Inflammatory macrophage treated with lipopolysaccharide for 4 hours (primary cell): ENCODE data around the gene PLAGL1.

Experiments
- DNase-seq: peaks from one replicate; pipeline ENCODE4 v3.0.0-alpha.2; 2020

Gene PLAGL1

DNA sequence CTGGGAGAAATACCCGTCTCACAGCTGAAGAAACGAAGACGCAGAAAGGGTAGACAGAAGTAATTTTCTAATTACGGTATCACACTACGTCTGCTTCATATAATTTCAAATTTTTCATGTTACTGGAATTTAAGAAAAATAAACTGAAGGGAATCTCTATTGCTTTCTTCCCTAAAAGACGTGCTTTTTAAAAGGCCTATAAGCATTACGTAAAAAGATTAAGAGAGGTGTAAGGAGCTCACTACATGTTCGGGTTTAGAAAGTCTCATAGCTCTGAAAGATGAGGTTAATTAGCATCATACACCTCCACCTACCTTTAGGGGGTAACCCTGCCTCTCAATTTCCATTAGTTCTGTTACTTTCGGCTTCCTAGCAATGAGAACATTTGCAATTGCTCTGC is 787 bp upstream of the PLAGL1 start:
- DNase-seq = no peak

- DNase-seq = peak; percentile 15
Measured at GRCh38 chr6:144007478-144008119, 460 bp downstream of the PLAGL1 start.

DNA sequence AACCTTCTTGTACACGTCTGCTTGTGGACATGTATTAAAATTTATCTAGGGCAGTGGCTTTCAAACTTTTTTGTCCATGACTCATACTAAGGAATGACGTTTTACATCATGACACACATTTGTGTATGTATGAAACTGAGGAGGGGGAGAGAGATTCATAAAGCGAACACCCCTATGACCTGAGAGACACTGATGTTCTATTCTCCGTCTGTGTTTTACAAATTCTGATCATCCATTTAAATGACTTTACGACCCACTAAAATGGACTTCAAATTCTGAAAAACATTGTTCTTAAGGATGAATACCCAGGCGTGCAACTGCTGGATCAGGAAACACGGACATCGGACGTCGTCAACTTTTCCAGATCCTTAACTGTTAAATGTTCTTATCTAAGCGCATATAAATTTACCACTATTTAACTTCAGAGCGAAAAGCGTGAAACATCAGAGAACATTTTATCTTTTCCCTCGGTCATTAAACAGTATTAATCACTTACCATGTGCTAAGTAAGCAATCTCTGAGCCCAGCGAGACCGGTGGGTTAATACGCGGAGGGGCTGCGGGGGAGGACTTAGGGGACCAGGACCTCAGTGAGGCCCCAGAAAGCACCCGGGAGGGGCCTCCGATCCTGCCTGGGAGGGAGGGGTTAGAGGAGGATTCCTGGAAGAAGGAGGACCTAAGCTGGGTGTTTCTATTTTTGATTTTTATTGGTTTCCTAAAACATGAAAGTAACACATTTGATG is 1.2 kb downstream of the PLAGL1 start:
- DNase-seq = peak; percentile 19

DNA sequence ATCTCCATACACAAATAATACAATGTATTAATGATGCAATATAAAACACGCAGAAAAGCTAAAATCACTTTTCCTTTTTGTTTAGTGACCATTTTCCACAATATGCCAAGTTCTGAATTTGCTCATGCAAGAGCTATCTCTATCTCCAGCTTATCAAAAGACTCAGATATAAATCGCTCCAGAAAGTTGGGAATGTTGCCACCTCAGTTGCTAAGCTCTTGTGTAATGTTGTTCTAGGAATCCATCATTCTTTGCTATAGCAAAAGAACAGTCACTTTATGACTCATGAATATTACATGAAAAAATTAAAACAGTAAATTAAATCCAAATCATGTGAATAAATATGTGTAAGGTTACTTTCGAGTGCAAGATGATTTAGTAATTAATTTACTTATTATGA is 8.7 kb downstream of the PLAGL1 start:
- no peak for DNase-seq

GRCh38 chr6:143998686-143999085 is 9.4 kb downstream of the PLAGL1 start:
- DNase-seq = no peak

DNA sequence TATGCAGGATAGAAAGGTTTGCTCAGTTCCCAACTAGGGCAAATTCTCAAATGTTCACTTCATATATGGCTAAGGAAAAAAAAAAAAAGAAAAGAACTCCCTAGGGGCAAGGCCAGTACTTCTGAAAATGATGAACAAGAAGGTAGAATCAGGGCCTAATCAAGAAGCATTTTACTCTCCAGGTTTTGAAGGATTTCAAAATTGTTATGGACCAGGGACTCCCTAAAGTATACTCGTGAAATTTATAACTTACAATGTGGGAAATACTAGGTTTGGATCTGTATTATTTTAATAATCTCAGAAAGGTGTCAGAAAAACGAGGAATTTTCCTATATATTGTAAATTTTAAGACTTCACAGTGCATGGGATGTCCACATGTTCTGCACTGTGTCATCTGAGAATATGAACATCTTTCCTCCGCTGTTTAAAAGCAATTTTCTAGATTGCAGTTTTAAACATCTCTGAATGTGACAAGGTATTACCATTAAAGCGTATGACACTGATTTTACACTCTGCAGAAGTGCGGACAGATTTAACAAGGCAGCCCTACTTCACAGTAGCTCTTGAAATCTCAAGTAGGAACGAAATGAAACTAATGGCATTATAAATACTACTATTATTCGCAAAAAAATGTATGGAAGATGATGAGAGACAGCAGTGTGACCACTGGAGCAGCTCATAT is 14.0 kb downstream of the PLAGL1 start:
- no peak for DNase-seq

DNA sequence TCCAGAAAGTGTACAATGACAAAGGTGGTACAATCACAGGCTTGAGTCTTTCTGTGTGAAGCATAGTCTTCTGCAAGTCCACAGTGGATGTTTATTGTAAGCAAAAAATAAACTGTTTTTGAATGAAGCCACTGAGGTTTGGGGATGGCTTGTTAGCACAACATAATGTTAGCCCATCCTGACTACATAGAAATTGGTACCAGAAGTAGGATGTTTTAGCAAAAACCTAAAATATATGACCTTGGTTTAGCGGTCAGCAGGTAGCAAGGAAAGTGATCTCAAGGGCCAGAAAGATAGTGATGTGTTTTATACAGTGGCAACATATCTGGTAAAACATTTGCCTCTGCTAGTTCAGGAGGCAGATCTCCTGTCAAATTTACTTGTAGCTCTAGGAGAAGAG is 15.8 kb downstream of the PLAGL1 start:
- DNase-seq = no peak

DNA sequence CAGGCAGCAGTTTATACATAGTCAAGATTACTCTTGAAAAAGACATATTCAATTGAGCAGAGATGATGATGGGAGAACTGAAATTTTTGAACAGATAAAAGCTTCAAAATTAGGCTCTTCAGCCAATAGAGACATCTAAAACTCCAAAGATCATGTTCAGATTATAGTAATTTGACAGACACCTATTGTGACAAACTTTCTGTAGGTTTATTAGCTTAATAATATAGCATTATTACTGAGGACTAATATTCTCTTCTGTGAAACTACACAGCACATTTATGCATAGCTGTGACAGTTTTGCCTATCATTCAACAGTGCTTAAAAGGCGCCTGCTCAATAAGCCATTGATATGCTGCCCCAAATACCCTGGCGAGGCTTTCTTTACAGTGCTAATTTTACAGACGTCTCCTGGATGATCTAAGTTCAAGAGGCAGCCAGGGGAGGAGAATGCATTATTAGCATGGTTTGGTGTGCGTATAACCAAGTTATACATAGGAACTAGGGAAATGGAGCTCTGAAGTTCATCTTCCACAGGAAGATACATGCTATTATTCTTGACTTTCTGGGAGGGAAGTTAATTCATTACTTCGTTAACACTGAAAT is 21.5 kb downstream of the PLAGL1 start:
- no peak for DNase-seq

- DNase-seq = no peak
Measured at GRCh38 chr6:143984666-143985065, 23.4 kb downstream of the PLAGL1 start.

DNA sequence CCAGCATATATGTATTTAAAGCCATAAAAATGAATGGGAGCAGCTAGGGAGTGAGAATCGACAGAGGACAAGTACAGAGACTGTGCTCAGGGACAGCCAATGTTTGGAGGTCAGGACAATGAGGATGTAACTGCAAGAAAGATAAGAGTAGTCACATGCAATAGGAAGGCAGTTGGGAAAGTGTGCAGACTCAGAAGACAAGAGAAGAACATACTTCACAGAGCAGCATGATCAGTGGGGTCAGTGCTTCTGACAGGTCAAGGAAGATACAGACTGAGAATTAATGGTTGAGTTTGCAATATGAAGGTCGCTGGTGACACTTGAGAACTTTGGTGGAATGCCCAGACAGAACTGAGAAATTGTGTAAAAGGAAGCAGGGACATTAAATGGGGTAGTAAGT is 25.1 kb downstream of the PLAGL1 start:
- no peak for DNase-seq

DNA sequence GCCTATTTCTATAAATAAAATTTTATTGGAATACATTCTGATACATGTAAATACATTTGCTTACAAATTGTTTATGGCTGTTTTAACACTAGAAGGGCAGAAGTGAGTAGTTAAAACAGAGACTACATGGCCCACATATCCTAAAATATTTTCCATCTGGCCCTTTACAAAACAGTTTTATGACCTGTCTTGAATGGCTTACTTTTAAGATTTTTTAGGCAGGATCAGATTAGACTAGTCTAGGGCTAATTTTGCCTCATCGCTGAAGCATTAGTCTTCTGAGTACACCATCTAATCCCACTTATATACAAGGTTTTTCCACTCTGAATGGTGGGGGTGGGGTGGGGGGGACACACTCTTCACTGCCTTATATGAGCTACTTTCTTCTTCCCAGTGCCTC is 27.1 kb downstream of the PLAGL1 start:
- no peak for DNase-seq

DNA sequence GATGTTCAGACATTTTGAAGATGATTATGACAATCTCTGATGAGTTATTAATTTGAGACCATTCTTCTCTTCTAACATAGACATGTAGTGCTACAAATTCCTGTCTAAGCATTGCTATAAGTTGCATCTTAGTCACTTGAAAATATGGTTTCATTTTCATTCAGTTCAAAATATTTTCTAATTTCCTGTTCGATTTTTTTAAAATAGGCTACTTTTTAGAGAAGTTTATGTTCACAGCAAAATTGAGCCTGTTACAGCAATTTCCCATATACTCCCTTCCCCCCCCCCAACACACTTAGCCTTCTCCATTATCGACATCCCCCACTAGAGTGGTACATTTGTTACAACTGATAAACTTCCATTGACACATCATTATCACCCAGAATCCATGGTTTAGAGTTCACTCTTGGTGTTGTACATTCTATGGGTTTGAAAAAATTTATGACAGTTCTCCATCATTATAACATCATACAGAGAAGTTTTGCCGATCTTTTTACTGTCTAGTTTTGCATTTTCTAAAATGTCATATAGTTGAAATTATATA is 31.2 kb downstream of the PLAGL1 start:
- DNase-seq = peak; percentile 49

GRCh38 chr6:143974089-143974488 is 34.0 kb downstream of the PLAGL1 start:
- no peak for DNase-seq

- no peak for DNase-seq
Measured at GRCh38 chr6:143973097-143973966, 34.7 kb downstream of the PLAGL1 start.

DNA sequence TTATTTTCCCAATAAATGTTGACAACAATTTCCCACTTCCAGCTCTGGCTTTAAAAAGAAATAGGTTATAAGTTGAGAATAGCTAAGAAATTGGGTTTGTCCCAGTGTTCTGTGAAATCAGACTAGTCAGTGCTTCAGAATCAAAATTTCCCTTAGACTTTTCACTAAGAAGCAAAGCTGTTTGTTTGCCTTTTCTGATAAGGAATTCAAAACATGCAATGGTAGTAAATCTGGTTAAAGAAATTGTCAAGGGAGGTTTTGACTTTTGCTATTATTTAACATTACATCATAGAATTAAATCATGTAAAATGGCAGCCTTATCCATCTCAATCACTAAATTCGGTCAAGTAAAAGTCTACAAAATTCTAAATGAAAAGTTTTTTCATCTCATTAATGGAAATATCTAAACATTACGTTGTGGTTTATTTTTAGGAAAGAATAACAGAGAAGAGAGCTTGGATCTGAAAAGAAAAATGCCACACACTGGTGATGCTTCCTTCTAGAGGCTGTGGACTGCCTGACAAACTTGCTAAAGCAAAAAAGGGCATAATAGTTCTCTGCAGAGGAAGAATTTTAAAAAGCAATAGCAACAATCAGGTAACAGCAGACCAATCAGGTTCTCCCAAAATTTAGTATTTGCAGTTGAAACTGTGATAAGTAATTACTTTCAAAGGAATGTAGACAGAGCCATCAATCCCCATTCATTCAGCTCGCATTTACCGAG is 36.4 kb downstream of the PLAGL1 start:
- DNase-seq = no peak

GRCh38 chr6:143970456-143971218 is 37.4 kb downstream of the PLAGL1 start:
- DNase-seq = no peak

GRCh38 chr6:143969077-143969476 is 39.0 kb downstream of the PLAGL1 start:
- DNase-seq = no peak

- peak; percentile 10 for DNase-seq
Measured at GRCh38 chr6:143967706-143968376, 40.2 kb downstream of the PLAGL1 start.

DNA sequence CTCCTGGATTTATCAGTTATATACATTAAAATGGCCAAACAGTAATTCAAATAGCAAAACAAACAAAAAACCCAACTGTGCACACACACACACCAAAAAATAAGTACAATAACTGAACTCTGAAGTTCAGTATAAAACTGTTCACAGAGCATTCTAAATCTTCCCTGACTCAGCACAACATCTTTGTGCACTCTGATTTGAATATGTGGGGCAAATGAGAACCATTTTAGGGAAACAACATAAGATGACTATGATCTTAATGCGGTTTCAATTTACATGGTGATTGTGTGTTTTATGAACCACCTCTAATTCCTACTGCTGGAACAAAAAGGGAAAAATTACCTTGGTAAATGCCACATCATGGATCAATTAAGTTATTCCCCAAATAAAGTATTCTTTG is 41.7 kb downstream of the PLAGL1 start:
- peak; percentile 54 for DNase-seq

DNA sequence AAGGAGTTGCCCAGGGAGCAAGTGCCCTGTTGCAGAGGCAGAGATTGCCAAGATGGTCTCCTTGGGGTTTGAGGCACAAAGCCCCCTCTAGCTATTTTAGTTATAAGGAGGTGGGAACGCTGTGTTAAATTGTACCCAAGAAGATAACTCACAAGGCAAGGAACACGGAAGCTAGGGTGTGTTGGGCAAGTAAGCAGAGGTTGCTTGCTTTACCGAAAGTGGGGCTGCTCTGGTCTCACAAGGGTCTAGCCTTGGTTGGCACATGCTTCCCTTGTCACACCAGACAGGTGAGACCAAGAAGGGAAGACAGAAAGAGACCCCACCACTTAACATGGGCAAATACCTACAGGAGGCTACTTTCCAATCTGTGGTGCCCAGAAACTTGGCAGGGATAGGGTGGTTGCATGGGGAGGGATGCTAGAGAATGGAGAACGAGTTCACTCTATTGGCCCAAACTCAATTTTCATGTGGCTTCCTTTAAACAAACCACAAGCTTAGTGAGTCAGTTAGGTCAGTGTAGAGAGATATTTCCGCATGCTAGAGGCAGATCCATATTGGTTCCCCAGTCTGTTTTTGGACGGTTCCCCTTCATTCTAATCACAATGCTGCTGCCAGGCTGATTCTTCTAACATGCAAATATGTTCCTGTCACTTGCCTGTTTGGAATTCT is 42.4 kb downstream of the PLAGL1 start:
- DNase-seq = peak; percentile 62
